CD4-positive, alpha-beta T cell treated with Interleukin-1 beta for 1 hour (primary cell): ENCODE measurements around the gene BDKRB2.

Source experiments
- DNase-seq, 2 donors: peaks; one replicate each; pipeline ENCODE4 v3.0.0-alpha.2; 2020 to 2022

The BDKRB2 gene

DNA sequence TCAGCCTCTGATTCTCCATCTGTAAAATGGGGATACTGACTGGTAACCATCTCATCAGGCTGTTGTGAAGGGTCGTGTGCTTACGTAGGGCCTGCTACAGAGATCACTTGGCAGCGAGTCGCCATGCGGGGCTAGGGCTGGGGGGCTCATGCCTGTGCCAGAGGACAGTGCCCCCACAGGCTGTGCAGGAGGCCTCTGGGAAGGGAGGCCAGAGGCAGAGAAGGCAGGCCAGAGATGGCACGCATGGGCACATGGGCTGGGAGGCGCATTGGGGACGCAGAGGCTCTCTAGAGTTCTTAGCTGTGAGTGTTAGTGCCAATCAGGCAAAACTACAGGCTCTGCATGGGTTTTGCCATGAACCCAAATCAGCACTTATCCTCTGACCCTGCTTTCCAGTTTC lies 3.5 kb upstream of the BDKRB2 start:
- no peak for DNase-seq

DNA sequence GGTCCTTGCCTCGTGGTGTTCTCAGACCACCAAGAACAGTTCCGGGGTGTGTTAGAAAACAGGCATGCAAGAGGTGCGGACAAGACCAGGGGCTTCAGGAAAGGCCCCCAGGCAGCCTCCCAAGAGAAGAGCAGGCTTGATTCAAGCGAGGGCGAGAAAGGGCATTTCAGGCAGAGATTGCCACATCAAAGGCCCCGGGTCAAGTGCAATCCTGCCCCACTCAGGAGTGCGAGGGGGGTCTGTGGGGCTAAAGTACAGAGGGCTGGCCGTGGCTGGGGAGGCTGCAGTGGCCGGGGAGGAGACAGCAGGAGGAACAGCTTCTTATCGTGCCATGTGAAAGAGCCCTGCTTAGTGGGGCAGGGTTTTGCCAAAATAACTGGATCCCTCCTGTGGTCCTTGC lies 2.7 kb upstream of the BDKRB2 start:
- DNase-seq, result no peak

DNA sequence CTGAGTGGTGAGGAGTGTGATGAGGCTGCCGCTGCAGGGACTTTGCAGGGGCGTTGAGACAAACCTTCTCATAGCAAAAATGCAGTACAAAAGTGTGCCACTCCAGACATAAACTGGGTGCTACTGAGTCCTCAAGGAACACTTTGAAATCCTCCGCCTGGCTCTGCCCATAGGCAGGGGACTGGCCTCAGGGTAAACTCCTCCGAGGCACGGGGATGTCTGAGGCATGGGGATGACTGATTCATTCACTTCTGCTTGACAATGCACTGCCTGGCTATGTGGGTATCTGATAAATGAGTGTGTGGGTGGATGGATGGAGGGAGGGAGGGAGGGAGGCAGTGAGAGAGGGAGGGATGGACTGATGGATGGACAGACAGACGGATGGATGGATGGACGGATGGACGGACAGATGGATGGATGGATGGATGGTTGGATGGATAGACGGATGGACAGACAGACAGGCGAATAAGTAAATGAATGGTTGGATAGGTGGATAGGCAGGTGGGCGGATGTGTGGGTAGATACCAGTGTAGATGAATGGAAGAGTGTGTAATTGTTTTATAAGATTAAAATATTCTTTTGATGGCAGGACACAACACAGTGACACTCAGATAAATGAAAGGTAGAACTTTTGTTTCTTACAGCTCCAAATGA lies 2.1 kb upstream of the BDKRB2 start:
- DNase-seq, result no peak

DNA sequence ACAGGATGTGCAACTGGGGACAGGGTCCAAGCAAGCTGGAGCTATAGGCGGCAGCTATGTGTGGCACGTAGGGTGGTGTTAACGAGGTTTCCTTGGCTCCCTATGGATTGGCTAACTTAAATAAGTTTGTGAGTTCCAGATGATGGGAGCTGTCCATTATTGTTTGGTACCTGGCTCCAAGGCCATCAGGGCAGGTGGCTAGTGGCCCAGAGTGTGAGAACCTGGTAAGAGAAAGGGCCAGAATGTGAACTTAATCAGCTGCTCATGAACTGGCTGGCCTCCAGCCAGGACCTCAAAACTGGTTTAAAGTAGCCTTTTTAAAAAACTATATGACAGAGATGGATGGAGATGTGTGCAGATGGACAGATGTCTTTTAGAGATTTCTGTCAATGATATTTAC lies 1.5 kb upstream of the BDKRB2 start:
- no peak for DNase-seq

DNA sequence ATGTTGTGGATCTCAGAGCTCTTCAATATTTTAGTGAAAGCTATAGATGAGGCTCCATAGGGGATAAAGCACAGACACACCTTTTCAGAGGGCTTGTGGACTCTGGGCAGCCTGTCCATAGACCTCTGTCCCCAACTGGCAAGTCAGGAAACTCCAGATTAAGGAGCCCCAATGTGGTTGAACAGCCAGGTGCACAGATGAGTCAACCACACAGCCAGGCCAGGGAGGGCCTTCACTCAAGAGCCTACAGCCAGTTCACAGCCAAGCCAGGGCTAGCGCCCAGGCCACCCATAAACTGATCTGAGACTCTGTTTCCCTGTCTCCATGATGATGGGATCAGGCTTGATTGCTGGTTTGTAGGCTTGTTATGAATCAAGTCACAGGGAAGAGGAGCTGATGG lies 1.0 kb upstream of the BDKRB2 start:
- DNase-seq, result no peak

DNA sequence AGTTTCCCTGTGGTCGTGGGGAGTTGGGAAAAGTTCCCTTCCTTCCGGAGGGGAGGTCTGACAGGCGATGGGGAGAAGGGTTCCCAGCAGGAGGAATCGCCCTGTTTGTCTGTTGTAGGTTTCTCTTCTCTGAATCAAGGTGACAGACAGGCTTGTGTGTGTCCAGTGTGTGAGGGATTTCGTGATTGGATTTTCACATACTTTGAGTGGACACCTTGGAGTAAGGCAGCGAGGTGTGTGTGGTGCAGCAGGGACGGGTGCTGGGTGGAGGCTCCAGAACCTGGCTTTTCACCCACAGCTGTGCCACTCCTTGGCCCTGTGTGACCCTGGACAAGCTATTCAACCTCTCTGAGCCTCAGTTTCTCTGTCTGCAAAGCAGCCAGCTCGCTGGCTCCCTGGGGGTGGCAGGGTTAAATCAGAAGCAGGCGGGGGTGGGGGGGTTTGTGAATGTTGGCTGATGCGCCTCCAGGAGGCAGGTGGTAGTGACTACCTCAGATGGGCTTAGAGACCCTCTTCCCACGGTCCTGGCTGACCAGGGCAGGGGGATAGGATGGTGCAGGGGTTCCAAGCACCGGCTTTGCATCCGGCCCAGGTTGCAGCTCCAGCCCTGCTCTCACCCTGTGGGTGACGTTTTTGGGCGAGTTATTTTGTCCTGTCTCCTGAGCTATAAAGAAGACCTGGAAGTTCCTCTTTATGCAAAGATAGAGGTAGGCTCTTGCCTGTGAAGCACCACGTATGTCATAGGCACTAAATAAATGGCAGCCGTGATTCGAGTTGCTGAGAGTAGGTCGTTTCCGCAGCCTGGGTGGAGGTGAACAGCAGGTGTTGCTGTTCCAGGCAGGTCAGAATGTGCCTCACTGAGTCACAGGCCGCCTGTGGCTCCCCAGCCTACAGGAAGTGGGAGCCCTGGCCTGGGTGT lies 679 bp downstream of the BDKRB2 start:
- no peak for DNase-seq

DNA sequence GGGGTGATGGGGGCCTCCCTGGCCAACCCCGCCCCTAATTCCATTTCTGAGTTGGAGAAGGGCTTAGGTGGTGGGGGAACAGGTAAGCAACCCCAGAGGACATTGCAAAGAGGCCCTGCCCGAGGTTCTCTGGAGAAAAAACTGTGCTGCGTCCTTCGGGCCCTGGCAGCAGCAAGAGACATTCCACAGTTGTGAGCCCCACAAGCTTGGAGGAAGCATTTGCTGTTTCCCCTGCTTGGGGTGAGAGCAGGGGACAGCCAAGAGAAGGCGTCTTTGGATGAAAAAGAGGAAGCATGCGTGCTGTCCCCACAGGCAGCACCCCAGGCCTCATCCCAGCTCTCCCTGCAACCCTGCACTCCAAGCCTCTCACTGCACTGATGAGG lies 1.3 kb downstream of the BDKRB2 start:
- no peak for DNase-seq

DNA sequence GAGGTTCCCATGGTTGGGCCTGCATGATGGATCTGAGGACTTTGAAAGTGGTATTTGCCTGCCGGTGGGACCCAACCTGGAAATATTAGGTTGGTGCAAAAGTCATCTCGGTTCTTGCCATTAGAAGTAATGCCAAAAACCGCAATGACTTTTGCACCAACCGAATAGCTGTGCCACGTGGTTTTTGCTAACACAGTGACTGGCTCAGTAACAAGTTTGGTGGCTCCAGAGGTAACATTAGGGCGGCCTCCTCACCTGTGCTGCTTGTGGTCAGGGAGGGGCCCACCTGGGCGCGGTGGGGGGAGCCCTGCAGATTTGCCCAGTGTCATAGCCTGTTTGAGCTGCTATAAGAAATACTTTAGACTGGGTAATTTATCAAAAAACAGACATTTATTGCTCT lies 1.8 kb downstream of the BDKRB2 start:
- no peak for DNase-seq

DNA sequence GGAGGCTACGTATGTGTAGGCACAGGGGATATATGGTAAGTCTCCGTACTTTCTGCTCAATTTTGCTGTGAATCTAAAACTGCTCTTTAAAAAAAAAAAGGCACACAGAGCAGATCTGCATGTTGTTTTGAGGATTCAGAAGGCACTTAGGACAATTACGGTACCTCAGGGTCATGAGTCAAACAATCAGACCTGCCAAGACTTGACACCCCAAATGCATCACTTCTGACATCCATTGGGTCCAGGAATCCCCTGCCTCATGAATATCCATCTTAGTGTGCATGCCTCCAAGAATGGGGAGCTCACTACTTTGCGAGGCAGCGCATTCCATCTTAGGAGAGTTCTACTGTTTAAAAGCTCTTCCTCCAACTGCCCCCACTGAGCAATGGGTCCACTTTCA lies 3.0 kb downstream of the BDKRB2 start:
- DNase-seq, result no peak

DNA sequence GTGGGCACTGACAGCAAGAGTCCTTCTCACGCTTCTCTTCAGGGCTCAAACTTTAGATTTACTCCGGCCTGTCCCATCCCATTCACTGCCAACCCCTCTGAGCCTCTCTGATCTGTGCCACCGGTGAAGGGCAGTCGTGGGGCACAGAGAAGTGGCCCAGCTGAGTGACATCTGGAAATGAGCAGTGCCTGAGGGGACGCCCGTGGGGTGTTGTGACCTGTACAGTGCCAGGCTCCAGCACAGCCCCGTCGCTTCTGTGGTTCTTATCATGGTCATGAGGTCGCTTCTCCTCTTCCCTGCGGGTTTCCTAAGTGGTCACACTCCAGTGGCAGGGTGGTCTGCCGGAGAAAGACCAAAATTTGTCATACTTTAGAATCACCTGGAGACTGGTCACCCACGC lies 4.1 kb downstream of the BDKRB2 start:
- no peak for DNase-seq

DNA sequence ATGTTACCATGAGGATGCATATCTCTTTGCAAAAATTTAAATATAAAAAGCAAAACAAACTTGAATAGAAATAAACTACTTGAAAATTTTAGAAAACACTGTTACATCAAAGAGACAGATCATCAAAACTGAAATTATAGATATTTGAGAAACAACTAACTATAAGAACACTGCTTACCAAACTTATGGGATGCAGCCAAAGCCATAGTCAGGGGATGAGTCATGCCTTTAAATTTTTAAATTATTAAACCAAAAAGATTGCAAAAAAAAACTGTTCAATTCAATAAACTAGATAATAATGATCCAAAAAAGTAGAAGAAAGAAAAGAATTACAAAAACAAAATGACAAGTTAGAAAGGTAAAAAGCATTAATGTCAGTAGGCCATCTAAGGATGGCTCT lies 7.5 kb downstream of the BDKRB2 start:
- DNase-seq, result no peak

DNA sequence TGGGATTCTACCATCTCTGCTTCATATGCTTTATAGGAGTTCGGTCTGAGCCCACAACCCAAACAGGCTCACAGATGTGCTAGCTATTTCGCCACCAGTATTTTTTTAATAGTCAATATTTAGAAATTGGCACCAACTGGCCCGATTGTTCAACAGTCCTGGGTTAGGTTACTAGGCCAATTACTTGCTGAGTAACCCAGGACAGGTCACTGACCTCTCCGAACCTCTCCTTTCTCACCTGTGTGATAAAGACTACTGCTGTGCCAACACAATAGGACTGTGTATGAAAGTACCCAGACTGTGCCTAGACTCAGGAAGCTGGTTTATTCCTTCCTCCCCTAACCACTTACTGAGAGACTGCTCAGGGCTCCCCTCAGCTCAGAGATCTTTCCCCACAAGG lies 8.3 kb downstream of the BDKRB2 start:
- no peak for DNase-seq

DNA sequence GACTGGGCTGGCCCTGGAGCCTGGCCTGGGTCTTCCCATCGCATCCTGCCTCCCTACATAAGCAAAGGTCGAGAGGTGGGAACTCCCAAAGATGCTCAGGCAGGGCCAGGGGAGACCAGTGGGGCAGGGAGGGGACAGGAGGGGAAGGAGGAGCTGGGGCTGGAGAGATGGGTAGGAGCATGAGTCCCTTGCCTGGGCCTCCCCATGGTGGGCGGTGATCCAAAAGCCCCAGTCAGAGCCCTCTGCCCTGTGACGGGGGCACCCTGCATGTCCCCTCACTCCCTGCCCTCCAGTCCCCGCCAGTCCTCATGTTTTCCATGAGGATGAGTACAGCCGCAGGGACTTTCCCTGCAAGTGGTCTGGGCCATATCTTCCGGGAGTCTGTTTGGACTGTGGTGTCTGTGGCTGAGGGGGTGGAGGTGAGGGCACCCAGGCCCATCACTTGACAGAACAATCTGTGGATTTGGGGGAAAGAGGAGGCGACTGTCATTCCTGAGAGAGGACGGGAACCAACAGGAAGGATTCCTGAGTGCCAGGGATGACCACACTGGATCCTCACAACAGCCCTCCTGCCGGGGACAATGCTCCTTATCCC lies 9.3 kb downstream of the BDKRB2 start:
- DNase-seq, result no peak

DNA sequence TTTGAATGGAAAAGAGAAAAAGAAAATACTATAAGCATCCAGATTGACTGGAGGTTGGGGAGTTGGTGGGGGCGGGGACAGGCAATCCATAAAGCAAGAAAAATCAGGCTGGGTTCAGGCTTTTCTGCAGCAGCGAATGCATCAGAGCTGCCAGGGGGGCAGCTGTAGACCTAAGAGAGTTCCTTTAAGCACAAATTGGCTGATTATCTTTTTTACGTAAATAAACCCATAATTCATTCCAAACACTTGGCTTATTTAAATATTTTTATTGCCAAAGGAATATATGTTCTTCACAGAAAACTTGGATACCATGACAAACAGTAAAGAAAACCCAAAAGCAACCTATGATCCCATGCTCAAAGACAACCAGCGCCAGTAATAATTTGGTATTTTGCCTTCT lies 10.2 kb downstream of the BDKRB2 start:
- DNase-seq, result no peak

DNA sequence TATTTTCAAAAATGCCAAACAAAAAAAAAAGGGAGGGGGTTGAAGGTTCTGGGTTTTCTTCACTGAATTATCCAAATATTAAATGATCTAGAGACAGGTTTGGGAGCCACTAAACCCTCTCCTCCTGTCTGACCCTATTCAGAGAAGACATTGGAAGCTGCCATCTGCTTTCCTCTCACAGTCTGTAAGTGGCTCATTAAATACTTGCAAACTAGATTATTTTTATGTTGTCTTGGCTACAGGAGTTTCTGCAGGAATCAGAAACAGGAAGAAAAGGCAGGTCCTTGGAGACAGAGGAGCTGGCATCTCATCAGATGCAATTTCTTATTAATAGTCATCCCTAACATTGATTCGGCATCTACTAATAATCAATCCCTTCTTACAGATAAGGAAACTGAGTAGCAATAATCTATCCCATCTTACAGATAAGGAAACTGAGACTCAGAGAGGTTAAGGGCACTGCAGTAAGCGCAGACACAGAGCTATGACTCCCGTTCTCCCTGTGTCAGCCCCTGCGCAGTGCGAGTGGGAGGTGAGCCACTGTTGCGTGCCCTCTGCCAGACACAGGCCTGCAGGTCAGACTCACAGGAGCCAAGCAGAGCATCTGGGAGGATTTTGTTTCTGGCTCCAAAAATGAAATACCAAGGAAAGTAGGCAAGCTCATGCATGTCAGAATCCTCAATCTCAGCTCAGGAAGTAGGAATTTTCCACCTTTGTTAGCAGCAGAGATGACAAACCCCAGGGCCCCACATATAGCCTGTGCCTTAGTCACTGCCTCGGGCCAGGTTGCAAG lies 11.0 kb downstream of the BDKRB2 start:
- DNase-seq, result no peak

DNA sequence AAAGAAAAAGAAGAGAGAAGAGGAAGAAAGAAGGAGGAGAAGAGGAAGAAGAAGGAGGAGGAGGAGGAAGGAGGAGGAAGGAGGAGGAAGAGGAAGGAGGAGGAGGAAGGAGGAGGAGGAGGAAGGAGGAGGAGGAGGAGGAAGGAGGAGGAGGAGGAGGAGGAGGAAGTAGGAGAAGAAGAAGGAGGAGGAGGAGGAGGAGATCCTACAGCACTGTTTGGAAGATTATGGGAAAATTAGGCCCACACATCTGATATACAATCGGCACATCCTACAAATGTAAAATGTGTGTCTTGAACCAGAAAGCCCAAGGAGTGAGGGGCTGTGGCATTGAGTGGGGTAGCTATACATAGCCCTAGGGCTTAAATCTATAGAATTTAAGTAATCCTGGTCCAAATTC lies 12.0 kb downstream of the BDKRB2 start:
- no peak for DNase-seq

DNA sequence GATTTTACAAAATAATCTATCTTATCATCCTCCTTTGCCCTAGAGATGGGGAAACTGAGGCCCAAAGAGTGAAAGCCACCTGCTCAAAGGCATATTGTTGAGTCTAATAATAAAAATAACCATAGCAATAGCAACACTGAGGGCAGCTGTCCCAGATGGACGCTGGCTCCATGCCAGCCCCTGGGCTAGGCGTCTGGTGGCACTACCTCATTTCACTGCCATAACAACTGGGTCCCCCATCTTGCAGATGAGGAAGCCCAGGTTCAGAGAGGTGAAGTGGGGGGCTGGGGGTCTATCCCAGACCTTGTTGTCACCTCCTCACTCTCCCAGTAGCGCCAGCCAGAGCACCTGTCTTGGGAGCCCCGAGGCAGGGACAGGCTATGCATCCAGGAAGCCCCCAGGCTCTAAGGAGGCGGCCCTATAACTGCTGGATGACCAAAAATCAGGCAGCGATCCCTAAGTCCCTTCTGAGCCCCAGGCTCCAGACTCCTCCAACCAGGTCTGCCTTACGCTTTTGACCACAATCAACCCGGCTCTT lies 12.8 kb downstream of the BDKRB2 start:
- no peak for DNase-seq

DNA sequence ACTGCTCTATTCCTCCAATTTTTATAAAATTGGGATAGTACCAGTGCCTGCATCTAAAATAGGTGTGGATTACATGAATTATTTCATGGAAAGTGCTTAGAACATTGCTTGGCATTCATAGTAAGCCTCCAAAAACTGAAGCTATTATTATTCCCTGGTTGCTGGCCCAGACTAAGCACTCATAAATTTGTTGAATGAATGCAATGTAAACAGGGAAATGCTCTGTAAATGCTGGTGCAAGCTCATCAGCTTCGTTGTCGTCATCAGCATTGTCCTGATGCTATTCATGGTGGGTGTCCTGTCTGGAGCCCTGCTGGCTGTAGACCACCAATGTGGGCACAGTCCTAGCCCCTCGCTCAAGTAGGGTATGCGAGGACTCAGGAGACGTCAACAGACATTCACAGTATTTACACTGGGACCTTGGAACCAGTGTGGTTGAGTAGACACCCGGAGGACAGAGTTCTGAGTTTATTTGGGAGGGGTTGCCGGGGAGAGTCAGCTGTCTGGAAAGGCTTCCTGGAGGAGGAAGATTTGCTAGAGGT lies 16.5 kb downstream of the BDKRB2 start:
- DNase-seq, result no peak

DNA sequence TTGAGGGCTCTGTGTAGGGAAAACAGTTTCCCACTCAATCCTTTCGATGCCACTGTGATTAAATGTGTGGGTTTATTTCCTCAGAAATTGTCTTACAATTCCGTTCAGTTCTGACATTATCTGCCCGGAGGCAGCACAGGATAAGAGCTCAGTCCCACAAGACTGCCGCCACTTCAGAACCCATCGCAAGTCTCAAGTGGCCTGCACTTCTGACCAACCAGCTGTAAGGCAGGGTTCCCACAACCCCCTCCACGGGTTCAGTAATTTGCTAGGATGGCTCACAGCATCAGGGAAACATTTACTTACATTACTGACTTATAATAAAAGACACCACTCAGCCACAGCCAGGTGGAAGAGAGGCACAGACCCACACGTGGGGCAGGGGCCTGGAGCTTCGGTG lies 17.2 kb downstream of the BDKRB2 start:
- no peak for DNase-seq

DNA sequence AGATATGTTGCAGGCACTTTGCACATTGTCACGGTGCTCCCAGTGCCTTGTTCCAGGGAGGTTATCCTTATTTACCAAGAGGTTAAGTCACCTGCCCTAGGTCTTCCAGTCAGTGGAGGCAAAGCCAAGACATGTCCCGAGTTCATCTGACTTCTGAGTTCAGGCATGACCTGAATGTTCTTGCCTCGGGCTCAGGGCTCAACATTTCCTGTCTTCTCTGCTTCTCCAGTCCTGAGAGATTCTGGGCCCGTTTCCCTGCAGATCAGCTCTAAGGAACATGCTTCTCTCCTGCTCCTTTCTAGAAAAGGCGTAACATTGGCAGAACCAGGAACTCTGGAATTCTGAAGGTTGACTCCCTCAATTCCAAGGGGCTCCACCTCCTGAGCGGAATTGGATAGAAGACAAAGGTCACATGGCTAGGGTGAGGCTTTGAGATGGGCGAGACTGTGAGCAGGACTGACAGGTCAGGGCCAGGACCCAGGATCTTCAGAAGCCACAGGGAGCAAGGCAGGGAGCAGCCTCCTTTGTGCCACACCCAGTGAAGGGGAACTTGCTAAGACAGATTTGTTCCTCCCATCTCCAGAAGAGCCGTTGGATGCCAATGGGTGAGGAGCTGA lies 19.9 kb downstream of the BDKRB2 start:
- no peak for DNase-seq

DNA sequence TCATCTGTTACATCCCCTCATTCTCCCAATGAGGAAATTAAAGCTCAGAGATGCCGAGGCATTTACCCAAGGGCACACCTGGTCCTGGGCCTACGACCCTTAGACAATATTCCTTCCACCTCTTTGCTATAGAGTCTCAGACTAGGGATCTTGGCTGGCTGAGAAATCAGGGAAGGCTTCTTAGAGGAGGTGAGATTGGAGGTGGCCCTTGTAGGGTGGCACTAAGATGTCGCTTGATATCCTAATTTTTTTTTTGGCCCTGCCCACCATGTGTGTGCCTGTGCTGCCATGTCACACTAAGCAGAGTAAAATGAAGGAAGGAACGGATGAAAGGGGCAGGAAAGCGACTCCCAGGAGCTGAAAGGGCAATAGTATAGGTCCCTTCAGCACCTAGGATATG lies 20.6 kb downstream of the BDKRB2 start:
- no peak for DNase-seq

DNA sequence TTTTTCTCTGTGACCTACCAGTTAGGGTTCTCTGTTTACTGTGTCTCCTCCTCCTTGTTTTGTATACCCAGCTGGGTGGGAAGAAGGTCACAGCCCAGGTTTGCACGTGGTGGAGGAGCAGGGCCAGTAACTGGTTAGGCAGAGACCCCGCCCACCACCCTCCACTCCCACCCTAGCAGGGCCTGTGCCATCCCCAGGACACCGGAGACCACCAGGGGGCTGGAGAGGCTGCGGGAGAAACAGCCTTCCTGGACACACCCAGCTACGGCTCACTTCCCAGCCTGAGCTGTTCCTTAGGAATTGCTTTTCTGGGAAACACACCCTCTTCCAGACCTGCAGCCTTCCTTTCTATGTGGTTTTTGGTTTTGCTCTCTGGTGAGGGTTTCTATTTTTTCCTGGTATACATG lies 21.1 kb downstream of the BDKRB2 start:
- no peak for DNase-seq
